GM21737 (cell line): ENCODE results near the gene TREH.
A peak's percentile ranks its signal among the peaks of the same experiment; 100 is the strongest.

ENCODE experiments used
- ATAC-seq: cut with Tn5 transposase; IDR thresholded peaks from one replicate; pipeline ENCODE4 v1.9.1; 2021; ENCODE audit warnings: mild to moderate bottlenecking, moderate library complexity; ENCODE audit not compliant: unreplicated experiment

The TREH gene

DNA sequence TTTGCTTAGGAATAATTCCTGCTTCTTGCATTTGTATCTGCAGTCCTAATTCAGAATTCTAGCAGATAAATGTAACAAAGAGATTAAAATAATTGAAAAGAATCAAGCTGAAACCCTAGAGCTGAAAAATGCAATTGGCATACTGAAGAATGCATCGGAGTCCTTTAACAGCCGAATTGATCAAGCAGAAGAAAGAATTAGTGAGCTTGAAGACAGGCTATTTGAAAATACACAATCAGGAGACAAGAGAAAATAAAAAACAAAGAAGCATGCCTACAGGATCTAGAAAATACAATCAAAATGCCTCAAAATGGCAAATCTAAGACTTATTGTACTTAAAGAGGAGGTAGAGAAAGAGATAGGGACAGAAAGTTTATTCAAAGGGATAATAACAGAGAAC lies 8.2 kb downstream of the TREH start:
- no peak for ATAC-seq

DNA sequence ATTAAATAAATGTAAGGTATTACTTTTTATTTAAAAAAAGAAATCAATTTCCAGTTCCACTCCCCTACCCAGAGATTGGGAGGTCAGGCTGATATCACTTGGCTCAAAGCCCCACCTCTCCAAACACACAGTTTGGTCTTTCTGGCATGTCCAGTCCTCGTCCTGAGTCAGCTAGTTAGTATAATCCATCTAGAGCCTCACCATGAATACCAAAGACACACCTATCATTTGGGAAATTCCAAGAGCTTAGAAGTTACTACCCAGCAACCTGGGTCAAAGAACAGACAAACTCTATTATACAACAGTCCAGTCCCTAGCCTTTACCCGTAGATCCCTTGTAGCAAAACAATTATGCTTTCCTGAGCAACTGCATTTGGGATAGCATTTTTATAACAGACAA lies 9.4 kb downstream of the TREH start:
- ATAC-seq = no peak

DNA sequence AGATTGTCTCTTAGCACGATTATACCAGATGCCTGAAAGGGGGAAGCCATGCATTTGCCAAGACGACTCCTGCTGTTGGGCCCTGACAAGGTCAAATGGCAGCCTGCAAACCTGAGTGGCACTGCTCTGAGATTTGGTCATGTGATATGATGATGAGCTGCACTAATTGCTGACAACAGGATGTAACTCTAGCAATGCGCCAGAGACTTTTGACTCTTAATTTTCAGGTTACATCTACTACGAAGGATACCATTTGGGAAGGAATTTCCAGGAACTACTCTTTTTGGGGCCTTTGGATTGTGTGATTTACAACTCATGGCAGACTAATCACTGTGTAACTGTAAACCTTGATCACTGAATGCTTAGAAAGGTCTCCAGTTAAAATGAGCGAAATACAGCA lies 13.1 kb downstream of the TREH start:
- no peak for ATAC-seq

DNA sequence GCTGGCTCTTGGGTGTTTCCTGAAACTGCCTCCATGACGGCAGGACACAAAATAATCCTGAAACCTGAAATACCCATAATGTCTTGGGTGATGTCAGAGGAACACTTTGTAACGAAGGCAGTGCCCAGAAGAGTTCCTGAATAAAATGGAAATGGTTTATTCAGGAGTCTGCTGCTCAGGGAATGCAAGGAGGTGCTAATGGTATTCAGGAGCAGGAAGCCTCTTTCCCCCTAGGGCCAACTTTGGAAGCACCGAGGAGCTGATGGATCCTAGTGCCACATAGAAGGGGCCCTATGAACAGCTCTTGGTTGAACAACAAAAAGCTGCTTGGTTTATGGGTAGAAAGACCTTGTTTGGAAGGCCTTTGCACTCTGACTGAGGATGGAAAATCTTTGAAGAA lies 15.5 kb downstream of the TREH start:
- ATAC-seq = no peak

DNA sequence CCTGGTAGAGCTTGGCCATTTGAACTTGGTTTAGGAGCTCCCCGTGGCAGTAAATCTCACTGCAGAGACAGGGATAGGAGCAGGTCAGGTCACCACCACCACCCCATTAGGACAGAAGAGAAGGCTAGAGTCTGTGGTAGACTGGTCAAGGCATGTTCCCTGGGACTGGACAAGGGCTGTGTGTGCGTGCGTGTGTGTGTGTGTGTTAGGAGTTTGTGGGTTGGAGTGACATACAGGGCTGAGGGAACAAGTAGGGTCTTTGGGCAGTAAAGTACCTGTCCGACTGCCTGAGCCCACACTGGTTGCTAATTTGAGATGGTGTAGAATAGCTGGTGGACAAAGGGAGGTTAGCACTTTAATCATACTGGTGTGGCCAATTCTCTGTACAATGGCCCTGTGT lies 16.1 kb downstream of the TREH start:
- no peak for ATAC-seq

DNA sequence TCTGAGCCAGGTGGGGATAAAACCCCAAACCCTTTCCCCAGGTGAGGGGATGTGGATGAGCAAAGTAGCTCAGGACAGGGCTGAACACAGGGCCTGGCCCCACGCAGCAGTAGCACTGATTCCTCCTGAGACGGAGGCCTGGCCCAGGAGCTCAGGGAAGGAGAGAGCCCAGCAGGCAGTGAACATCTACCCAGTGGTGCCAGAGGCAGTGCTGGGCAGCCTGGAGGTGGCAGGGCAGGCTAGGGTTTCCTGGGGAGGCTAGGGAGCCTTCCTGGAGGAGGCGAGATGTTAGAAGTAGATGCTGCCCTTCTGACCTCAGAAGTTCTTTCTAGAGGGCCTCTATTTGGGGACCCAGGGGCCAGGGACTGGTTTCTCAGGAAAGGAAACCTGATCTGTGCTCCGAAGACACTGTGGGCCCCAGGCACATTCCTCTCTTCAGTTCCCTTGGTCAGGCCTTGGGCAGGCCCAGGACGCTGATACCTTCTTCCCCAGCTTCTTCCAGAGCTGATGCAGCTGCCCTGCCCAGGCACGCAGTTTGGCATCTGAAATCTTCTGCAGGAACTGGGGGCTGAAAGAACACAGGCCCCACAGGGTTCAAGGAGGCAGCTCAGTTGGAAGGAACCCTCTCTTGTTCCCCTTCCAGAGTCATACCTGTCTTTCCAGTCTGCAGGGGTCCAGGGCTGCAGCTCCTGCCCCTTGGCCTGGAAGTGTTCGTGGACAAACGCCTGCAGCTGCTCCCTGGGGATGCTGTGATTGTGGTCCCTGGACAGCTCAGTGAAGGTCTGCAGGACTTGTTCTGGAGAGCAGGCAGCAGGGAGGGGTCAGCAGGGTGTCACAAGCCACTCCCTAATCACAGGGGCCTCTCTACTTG lies 16.8 kb downstream of the TREH start:
- no peak for ATAC-seq

DNA sequence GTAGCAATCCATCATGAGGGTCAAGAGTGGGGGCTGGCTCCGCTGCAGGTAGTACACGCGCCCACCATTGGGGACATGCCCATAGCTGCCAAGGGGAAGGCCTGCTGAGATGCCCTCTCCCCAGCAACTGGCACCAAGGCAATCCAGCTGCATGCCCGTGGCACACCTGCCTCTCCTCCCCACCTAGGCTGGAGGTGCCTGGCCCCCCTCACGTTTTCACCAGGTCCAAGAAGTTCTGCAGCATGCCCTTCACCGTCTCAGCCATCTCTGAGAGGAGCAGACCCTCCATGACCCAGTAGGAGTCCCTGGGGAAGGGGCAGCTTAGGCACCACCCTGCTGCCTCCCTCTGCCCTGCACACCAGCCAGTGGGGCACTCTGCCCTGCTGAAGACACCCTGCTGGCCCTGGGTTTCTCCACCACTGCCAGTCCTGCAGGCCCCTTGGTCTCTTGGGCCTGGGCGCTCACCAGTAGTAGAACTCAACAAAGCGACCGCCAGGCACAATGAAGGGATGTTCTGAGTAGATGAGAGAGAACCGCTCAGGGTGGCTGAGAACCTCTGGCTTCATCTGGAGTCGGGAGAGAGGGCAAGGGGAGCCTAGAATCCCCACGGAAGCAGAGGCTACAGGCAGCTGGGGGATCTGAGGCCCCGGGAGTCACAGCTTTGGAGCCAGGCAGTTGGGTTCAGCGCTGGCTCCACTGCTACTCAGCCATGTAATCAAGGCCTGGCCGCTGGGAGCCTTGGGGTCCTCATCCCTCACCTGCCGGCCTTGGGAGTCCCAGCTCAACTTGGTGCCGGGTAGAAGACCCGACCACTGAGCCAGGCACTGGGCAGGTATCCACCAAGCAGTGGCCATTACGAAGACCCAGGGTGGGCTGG lies 17.8 kb downstream of the TREH start:
- ATAC-seq = no peak

DNA sequence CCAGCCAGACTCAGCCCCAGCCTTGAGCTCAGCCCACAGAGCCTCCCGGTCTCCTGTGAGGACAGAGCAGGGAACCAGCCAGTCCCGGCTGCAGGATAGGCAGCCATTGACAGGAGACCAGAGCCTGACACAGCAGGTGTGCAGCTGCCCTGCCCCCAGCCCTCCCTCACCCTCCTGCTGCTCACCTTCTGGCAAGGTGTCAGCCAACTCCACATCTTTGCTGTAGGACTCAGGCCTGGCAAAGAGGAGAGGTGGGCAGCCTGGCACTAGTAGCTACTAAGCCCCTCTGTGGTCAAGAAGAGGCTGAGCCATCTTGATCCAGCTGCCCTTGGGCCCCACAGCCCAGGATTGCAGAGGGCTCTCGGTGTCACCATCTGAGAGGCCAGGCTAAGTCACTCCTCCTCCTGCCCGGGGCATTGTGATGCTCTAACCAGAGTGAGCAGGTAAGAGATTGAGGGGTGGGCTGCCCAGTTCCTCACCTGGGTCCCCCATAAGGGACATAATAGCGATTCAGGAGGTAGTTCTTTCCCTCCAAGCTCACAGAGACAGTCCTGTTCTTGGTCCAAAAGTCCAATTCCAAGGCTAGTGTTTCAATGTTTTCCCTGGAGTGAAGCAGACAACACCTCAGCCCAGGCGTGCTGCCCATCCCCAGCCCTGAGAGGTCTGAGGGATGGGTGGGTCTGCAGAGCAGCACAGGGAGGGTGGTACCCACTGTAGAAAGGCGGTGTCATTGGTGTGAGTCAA lies 18.6 kb downstream of the TREH start:
- ATAC-seq = no peak

DNA sequence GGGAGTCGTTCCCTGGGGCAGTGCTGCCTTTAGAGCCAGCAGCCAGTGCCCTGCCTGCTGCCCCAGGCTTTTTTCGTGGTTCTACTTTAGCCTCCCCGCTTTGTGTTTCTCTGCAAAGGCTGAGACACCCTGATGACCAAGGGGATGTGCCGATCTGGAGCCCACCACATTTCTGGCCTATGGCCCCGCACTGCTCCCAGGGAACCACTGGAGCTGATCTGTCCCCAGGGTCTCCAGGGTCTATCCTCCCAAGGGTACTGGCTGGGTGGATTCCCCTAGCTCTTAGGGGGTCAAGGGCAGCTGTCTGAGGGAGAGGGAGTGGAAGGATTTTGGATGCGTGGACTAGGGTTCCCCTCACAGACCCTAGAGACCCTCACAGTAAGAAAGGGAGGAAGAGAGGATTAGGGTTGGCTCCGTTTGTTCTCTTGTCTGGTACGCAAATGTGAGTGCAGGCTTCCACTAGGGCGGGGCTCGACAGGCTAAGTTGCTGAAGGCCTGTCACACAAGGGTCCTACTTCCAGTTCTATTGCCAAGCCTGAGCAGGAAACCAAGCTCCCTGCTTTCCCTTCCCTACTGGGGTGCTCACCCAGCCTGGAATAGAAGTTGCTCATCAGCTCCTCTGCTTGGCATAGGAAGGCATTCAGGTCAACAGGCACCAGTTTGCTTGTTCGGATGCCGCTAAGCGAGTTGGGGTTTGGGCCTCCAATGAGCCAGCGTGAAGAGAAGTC lies 19.3 kb downstream of the TREH start:
- no peak for ATAC-seq

DNA sequence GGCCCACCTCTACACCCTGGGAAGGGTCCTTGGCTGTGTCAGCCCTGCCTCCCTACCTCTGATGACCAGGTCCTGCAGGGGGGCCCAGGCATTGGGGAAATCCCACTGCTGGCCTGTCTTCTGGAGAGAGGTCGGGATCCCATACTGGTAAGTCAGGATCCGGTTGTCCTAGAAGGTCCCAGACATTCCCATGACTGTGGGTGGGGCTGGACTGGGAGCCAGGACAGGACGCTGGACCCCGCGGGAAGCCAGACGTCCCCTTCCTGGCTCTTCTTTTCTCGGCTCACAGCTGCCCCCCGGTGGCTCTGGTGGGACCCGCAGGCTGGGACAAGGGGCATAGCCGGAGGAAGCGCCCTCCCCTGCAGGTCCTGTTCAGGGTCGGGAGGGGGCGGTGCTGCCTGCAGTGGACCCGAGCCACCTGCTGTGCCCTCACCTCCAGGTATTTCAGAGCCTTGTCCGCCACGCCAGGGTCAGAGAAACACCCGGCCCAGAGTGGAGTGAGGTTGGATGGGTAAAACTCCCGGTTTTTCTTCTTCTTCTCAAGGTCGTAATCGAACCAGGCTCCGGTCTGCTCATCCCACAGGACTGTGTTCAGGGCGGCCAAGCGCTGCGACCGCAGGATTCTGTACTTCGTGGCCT lies 20.0 kb downstream of the TREH start:
- peak; percentile 89 for ATAC-seq

DNA sequence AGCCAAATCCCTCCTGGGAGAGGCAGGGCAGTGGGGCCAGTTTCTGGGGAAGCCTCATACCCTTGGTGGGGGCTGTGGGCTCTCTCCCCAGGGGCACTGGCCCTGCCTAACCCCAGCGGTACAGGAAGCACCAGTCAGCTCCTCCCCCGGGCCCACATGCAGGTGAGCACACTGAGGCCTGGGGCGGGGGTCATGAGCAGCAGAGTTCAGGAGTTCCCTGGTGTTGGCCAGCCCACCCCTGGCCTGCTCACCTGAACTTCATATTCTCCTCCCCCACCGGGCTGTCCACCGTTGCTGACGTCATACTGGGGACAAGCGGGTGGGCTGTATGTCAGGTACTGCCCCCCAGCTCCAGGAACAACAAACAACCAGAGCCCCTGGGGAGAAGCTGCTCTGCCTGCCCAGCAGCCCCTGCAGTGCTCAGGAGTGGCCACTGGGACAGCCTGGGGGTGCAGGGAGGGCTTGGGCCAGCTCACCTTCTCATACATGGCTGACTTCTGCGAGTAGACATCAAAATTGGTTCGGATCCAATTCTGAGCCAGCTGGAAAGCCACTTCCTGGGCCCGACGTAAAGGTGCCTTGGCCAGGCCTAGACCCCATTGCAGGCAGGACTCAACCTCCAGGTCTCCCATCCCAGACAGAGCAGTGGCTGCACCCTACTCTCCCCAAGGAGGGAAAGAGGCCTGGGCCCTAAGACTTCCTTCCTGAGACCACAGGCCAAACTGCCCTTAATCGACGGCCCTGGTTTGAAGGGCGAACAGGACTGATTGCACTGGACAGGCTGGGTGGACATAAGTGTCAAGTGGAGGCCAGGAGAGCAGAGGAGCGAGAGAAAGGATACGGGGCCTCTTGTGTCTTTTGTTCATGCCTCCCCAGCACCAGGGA lies 20.8 kb downstream of the TREH start:
- ATAC-seq = no peak

DNA sequence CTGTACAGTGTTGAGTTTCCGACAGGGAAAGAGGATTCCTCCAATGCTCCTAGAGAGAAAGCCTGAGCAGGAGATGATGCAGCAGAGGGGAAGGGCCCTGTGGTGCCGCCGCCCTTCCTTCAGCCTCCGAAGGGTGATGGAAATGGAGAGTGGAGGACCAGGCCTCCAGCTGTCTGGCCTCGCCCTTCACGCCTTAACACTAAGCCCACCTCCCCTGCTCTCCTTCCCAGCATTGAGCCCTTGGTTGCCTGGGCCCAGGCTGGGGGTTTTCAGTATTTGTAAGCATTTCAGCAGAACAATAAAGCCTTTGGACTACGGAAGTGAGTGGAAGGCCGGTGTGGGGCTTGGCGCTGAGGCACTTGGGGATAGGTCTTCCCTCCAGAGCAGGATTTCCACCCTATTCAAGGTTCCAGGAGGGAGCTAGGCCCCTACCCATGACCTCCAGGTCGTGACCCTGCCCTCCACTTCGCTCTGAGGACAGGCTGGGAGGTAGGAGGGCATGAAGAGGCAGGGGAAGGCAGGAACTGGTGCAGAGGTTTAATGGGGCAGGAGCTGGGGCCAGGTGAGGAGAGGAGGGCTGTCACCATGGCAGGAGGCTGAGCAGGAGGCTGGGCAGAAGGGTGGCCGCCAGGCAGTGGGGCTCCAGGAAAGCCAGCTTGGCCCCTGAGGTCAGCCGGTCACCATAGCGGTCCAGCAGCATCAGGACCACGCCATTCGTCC lies 21.6 kb downstream of the TREH start:
- ATAC-seq = no peak

DNA sequence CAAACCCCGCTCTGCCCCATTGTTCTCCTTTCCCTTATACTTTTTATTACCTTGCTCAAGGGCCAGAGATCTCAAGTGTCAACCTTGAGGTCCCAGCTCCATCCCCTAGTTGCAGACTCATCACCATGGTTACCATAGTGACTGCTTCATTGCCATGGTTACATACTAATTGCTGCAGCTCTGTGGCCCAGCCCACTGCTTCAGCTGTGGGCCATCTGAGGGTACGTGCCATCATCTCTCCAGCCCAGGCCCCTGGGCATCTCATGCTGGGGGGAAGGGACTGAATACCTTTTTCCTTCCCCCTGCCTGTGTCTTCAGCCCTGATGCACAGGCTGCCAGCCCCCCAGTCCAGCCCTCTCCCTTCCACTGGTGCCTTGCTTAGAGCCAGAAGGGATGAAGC lies 22.2 kb downstream of the TREH start:
- no peak for ATAC-seq

DNA sequence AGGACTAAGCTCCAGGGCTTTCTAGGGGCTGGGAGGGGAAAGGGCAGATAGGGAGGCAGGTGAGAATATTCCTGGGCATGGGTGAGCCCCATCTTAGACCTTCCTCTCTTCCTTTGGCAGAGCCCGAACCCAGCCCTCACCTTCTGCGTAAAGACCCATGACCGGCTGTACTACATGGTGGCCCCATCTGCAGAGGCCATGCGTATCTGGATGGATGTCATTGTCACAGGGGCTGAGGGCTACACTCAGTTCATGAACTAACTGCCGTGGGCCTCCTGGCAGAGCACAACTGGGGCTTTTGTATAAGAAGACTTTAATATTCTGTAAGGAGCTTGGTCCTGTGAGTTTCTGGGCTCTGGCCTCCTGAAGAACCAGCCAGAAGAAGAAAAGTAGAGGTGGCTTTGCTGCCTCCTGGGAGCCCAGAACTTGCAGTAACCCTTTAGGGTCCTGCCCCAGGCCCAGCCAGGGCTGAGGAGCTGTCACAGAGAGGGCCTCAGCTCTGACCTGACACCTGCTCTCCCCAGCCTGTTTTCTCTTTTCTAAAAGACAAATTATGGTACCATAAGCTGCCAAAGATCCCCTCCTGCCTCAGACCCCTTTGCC lies 22.8 kb downstream of the TREH start:
- ATAC-seq = no peak

DNA sequence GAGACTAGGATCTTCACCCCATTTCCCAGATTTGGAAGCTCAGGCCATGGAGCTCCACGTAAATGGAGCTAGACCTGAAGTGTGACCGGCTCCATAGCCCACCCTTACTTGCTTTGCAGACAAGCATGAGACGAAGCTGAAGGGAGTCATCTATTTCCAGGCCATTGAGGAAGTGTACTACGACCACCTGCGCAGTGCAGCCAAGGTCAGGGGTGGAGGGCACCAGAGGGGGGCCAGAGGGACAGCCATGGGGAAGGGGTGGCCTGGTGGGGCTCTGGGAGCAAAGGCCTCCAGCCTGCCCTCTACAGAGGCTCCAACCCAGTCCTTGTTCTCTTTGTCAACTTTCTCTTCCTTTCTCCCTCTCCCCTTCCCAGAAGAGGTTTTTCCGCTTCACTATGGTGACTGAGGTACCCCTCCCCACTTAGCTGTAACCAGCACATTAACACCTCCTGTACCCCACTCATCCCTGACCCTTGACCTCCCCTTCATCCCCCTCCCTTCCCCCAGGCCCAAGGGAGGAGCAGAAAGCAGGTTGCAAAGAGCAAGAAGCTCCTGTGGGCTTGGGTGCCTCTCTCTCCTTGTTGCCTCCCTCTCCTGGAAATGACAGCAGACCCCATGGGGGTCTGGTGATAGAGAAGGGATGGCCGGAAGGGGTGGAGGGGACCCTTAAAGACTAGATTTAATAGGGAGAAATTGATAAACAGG lies 23.8 kb downstream of the TREH start:
- no peak for ATAC-seq

DNA sequence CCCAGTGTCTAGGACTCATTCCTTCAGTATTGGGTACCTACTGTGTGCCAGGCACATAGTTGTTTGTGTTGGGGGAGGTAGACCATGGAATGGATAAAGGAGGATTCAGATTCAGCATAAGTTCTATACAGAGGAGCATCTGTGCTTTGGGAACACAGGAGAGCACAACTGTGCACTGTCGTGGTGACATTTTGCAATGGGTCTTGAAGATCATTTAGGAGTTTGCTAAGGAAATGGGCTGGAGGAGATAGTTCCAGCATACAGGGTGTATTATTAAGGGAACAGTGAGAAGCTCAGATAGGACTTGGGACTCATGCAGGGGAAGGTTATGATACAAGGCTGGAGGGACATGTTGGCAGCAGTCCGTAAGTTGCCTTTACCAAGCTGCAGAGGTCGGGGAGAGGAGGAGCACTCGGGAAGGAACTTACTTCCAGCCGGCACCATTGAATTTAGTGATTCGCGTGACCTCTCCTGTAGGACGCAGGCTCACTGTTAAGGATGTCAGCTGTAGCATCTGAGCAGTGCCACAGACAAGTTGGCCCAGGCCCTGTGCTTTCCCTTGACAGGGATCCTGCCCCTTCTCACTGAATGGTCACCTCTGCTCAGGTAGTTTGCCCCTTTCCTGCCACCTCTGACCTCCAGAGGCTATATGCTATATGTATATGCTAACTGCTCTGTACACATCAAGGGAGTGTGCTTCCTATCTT lies 25.6 kb downstream of the TREH start:
- ATAC-seq = no peak

DNA sequence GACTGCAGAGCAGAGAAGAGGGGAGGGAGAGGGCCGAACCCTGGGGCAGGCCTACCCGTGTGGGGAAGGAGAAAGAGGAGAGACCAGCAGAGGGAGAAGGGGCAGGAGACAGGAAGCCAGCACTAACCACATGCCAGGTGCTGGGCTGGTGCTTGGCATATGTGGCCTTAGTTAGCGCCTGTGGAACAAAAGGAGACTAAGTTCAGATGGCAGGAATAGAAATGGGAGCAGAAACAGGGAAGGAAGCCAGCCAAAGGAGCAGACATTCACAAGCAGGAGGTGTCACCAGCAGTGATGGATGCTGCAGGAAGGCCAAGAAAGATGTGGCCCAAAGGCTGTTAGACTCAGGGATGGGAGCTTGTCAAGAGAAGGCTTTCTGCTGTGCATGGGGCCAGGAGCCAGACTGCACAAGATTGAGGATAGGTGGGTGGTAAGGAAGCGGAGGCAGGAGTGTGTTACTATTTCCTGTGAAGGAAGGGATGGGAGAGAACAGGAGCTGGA lies 26.7 kb downstream of the TREH start:
- no peak for ATAC-seq
